ENCODE data around the gene TDRD9.

The TDRD9 gene

GRCh38 chr14:104039214-104039613 is 111.0 kb downstream of the TDRD9 start:
- Mint-ChIP-seq H3K36me3 (ENCODE audit: insufficient read depth) (no peaks in the 10 kb centered on the region), H3K27ac (no peak overlapping the region), H3K4me3 (no peak overlapping the region), H3K9me3 (no peaks in the 10 kb centered on the region), H3K4me1 (ENCODE audit: low read depth in 2 of 2) (no peaks in the 10 kb centered on the region), H3K27me3 (peaks cover 46 to 87% of the 10 kb centered on the region in 2 donors)
- ATAC-seq (replicated peaks) (no peak), DNase-seq (no peak)

- Mint-ChIP-seq H3K9me3 (no peaks in the 10 kb centered on the region), H3K27me3 (peaks cover 38 to 82% of the 10 kb centered on the region in 2 donors), H3K27ac (no peak overlapping the region), H3K4me1 (ENCODE audit: low read depth in 2 of 2) (no peaks in the 10 kb centered on the region), H3K4me3 (no peak overlapping the region), H3K36me3 (ENCODE audit: insufficient read depth) (no peaks in the 10 kb centered on the region)
- no peak for DNase-seq
- no peak for ATAC-seq (replicated peaks)
These were observed 112.3 kb downstream of the TDRD9 start for GRCh38 chr14:104040539-104040938.

GRCh38 chr14:104041430-104042104 is 113.3 kb downstream of the TDRD9 start:
- Mint-ChIP-seq H3K4me1 (ENCODE audit: low read depth in 2 of 2) (no peaks in the 10 kb centered on the region), H3K9me3 (no peaks in the 10 kb centered on the region), H3K36me3 (ENCODE audit: insufficient read depth) (no peaks in the 10 kb centered on the region), H3K27ac (no peak overlapping the region), H3K4me3 (no peak overlapping the region), H3K27me3 (peaks cover 37 to 72% of the 10 kb centered on the region in 2 donors)
- ATAC-seq (replicated peaks) (no peak), DNase-seq (no peak)

GRCh38 chr14:104044016-104044415 is 115.8 kb downstream of the TDRD9 start:
- Mint-ChIP-seq H3K27ac (no peak overlapping the region), H3K4me1 (ENCODE audit: low read depth in 2 of 2) (no peaks in the 10 kb centered on the region), H3K4me3 (no peak overlapping the region), H3K9me3 (no peaks in the 10 kb centered on the region), H3K36me3 (ENCODE audit: insufficient read depth) (no peaks in the 10 kb centered on the region), H3K27me3 (peaks cover 39 to 66% of the 10 kb centered on the region in 2 donors)
- DNase-seq (no peak), ATAC-seq (replicated peaks) (no peak)

- Mint-ChIP-seq H3K4me3 (no peak overlapping the region), H3K36me3 (ENCODE audit: insufficient read depth) (no peaks in the 10 kb centered on the region), H3K27ac (no peak overlapping the region), H3K4me1 (ENCODE audit: low read depth in 2 of 2) (no peaks in the 10 kb centered on the region), H3K27me3 (peaks cover 39 to 71% of the 10 kb centered on the region in 2 donors), H3K9me3 (no peaks in the 10 kb centered on the region)
- no peak for ATAC-seq (replicated peaks)
- no peak for DNase-seq
These were observed 119.5 kb downstream of the TDRD9 start for GRCh38 chr14:104047761-104048160.

GRCh38 chr14:104048758-104049507 is 120.7 kb downstream of the TDRD9 start:
- DNase-seq, result no peak
- no peaks in the 10 kb centered on the region for H3K4me1 Mint-ChIP-seq (ENCODE audit: low read depth in 2 of 2)
- no peak overlapping the region for H3K27ac Mint-ChIP-seq
- no peak overlapping the region for H3K4me3 Mint-ChIP-seq
- no peaks in the 10 kb centered on the region for H3K36me3 Mint-ChIP-seq (ENCODE audit: insufficient read depth)
- H3K27me3 Mint-ChIP-seq, result peaks cover 45 to 78% of the 10 kb centered on the region in 2 donors
- no peak for ATAC-seq (replicated peaks)
- no peaks in the 10 kb centered on the region for H3K9me3 Mint-ChIP-seq

GRCh38 chr14:104049576-104050240 is 121.5 kb downstream of the TDRD9 start:
- H3K9me3 Mint-ChIP-seq, result no peaks in the 10 kb centered on the region
- H3K27me3 Mint-ChIP-seq, result peaks cover 45 to 78% of the 10 kb centered on the region in 2 donors
- ATAC-seq (replicated peaks) (no peak), DNase-seq (no peak)
- H3K4me1 Mint-ChIP-seq (ENCODE audit: low read depth in 2 of 2), result no peaks in the 10 kb centered on the region
- H3K36me3 Mint-ChIP-seq (ENCODE audit: insufficient read depth), result no peaks in the 10 kb centered on the region
- H3K4me3 Mint-ChIP-seq, result no peak overlapping the region
- no peak overlapping the region for H3K27ac Mint-ChIP-seq

- Mint-ChIP-seq H3K4me3 (no peak overlapping the region), H3K27me3 (peaks cover 54 to 86% of the 10 kb centered on the region in 2 donors), H3K27ac (no peak overlapping the region), H3K4me1 (ENCODE audit: low read depth in 2 of 2) (no peaks in the 10 kb centered on the region), H3K36me3 (ENCODE audit: insufficient read depth) (no peaks in the 10 kb centered on the region), H3K9me3 (no peaks in the 10 kb centered on the region)
- no peak for ATAC-seq (replicated peaks)
- no peak for DNase-seq
These were observed 123.0 kb downstream of the TDRD9 start for GRCh38 chr14:104051092-104051813.

- Mint-ChIP-seq H3K9me3 (no peaks in the 10 kb centered on the region), H3K4me1 (ENCODE audit: low read depth in 2 of 2) (no peaks in the 10 kb centered on the region), H3K27me3 (peaks cover 44 to 73% of the 10 kb centered on the region in 2 donors), H3K36me3 (ENCODE audit: insufficient read depth) (no peaks in the 10 kb centered on the region), H3K4me3 (no peak overlapping the region), H3K27ac (no peak overlapping the region)
- ATAC-seq (replicated peaks), result no peak
- DNase-seq, result no peak
These were observed 126.1 kb downstream of the TDRD9 start for GRCh38 chr14:104054222-104054905.

- H3K9me3 Mint-ChIP-seq, result no peaks in the 10 kb centered on the region
- peaks cover 62 to 79% of the 10 kb centered on the region in 2 donors for H3K27me3 Mint-ChIP-seq
- H3K4me1 Mint-ChIP-seq (ENCODE audit: low read depth in 2 of 2), result no peaks in the 10 kb centered on the region
- ATAC-seq (replicated peaks) (no peak), DNase-seq (no peak)
- H3K36me3 Mint-ChIP-seq (ENCODE audit: insufficient read depth), result peaks cover 3% of the 10 kb centered on the region
- H3K4me3 Mint-ChIP-seq, result no peak overlapping the region
- H3K27ac Mint-ChIP-seq, result no peak overlapping the region
These were observed 134.0 kb downstream of the TDRD9 start for GRCh38 chr14:104062281-104062680.

GRCh38 chr14:104064003-104064402 is 135.7 kb downstream of the TDRD9 start:
- no peaks in the 10 kb centered on the region for H3K4me1 Mint-ChIP-seq (ENCODE audit: low read depth in 2 of 2)
- DNase-seq, result no peak
- H3K27me3 Mint-ChIP-seq, result peaks cover 74 to 88% of the 10 kb centered on the region in 2 donors
- H3K27ac Mint-ChIP-seq, result no peak overlapping the region
- no peak for ATAC-seq (replicated peaks)
- H3K4me3 Mint-ChIP-seq, result no peak overlapping the region
- no peaks in the 10 kb centered on the region for H3K9me3 Mint-ChIP-seq
- peaks cover 3% of the 10 kb centered on the region for H3K36me3 Mint-ChIP-seq (ENCODE audit: insufficient read depth)

GRCh38 chr14:104066279-104066678 is 138.0 kb downstream of the TDRD9 start:
- Mint-ChIP-seq H3K27me3 (peaks cover 80 to 91% of the 10 kb centered on the region in 2 donors), H3K4me1 (ENCODE audit: low read depth in 2 of 2) (no peaks in the 10 kb centered on the region), H3K36me3 (ENCODE audit: insufficient read depth) (peaks cover 3% of the 10 kb centered on the region)

More at GRCh38 chr14:104066279-104066678, 138.0 kb downstream of the TDRD9 start:
- Mint-ChIP-seq H3K9me3 (no peaks in the 10 kb centered on the region), H3K4me3 (no peak overlapping the region), H3K27ac (no peak overlapping the region)
- ATAC-seq (replicated peaks) (no peak), DNase-seq (no peak)
